Ovary (tissue), 9 donors: ENCODE measurements around the gene ZNF678. TPM values are rescaled to one million over a fixed set of nuclear protein-coding genes. Genes with fewer than 3 reads are reported as not detected.

Experiments
- DNase-seq, 5 donors: peaks; one replicate each; pipeline ENCODE4 v3.0.0-alpha.2; 2019 to 2020
- H3K27ac ChIP-seq, 2 donors: fragments of 200-600 bp; one replicate each; pipeline versions ENCODE4 v1.5.1 to v1.8.0; 2019 to 2022
- H3K27me3 ChIP-seq: fragments of 200-600 bp; one replicate; pipeline ENCODE4 v1.8.0; 2022
- H3K36me3 ChIP-seq: fragments of 200-600 bp; sonication (generic); one replicate; pipeline ENCODE4 v1.5.1; 2019
- H3K4me1 ChIP-seq: one replicate; pipeline ENCODE4 v1.8.1; 2013; ENCODE audit warnings: mild to moderate bottlenecking, moderate library complexity; ENCODE audit not compliant: insufficient read depth
- H3K4me3 ChIP-seq: fragments of 200-600 bp; sonication (generic); one replicate; pipeline ENCODE4 v1.5.1; 2017
- H3K9me3 ChIP-seq, 2 donors: fragments of 200-600 bp in 1 of 2; sonication (generic) in 1 of 2; one replicate each; pipeline versions ENCODE4 v1.5.1 to v1.8.1; 2013 to 2019; ENCODE audit warnings: mild to moderate bottlenecking in 1 of 2, moderate library complexity in 1 of 2
- EP300 ChIP-seq: sonication (generic); formaldehyde crosslinking; IDR thresholded peaks from one replicate; pipeline ENCODE4 v1.6.1; 2017; ENCODE audit warnings: antibody characterized with exemption
- POLR2A ChIP-seq: fragments of 450-650 bp; IDR thresholded peaks from one replicate; pipeline ENCODE4 v1.6.1; 2017; ENCODE audit warnings: antibody characterized with exemption, mild to moderate bottlenecking, moderate library complexity
- WGBS, 3 donors: extraction: QIAGEN DNeasy Blood & Tissue Kit in 1 of 3; methylation state at CpG; one replicate each; pipeline versions ENCODE4 v1.1.5 to v1.1.7; 2013 to 2017; 5-methylcytosine and 5-hydroxymethylcytosine counted together
- intact Hi-C, 4 donors: fragments of 100-400 bp; cut with DNase I; formaldehyde crosslinking; loops; one replicate each; pipeline versions ENCODE4 v1.11.0 to v1.15.1; 2022 to 2023
- polyA plus RNA-seq, 2 donors: library from polyadenylated mRNA; stranded (reverse); fragments of 200-250 nt in 1 of 2; fragments of 350-450 nt in 1 of 2; fragmentation: Illumina TruSeq in 1 of 2; extraction: RNeasy Lipid Tissue Mini Kit (QIAGEN cat#74804) in 1 of 2; gene quantifications; one replicate each; pipeline ENCODE4 v1.2.3, GENCODE V29; 2013 to 2014
- total RNA-seq, 7 donors: library from RNA; depleted of rRNA in 2 of 7; stranded (reverse); fragments of >200 nt in 2 of 7; fragmentation: NEBNext Ultra II Directional in 3 of 7; extraction: Animal tissue kit (Norgen Biotek cat#: 25700) in 3 of 7; gene quantifications; one replicate each; pipeline versions ENCODE4 v1.1.0 to v1.2.4, GENCODE V29; 2016 to 2023
- TF ChIP-seq, protein P1 (sequence below), 3 donors: fragments of 450-650 bp in 2 of 3; fragments of 200-600 bp in 1 of 3; IDR thresholded peaks; one replicate each; pipeline versions ENCODE4 v1.5.1 to v1.8.0; 2016 to 2022; ENCODE audit warnings: antibody characterized with exemption in 3 of 3, mild to moderate bottlenecking in 1 of 3
- donor health status: DM: no; HTN: no; CAD: no; lungs with moderate emphysema.
- donor health status: DM: no; HTN: no; CAD: no.
- donor health status: Bipolar disorder and iron deficiency.
- donor health status: DM: yes; HTN: yes; CAD: no.
- donor health status: DM: no; HTN: no; CAD: no.
- donor health status: DM: yes; HTN: yes; CAD: no.

The ZNF678 gene
- total and polyA plus RNA-seq, 9 donors: 2.5 to 12.0 (median 8.2) TPM

DNA sequence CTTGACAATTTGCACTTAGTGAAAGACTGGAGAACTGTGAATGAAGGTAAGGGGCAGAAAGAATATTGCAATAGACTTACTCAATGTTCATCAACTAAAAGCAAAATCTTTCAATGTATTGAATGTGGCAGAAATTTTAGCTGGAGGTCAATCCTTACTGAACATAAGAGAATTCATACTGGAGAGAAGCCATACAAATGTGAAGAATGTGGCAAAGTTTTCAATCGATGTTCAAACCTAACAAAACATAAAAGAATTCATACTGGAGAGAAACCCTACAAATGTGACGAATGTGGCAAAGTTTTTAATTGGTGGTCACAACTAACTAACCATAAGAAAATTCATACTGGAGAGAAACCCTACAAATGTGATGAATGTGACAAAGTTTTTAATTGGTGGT, 91.1 kb downstream of the ZNF678 start:
- Histone ChIP-seq H3K4me1 (no peaks in the 10 kb centered on the region), H3K27me3 (no peaks in the 10 kb centered on the region), H3K4me3 (no peak overlapping the region), H3K27ac (no peak overlapping the region), H3K9me3 (peaks cover 2 to 24% of the 10 kb centered on the region in 2 donors), H3K36me3 (no peaks in the 10 kb centered on the region)
- WGBS, 3 donors: 95 to 98% (median 98%) methylated on average over 2 of the region's 2 CpGs
- DNase-seq: no peak
- intact Hi-C loops: no loop called here
- TF ChIP-seq POLR2A: no peak
- no peak for TF ChIP-seq EP300
- TF ChIP-seq, protein P1, sequence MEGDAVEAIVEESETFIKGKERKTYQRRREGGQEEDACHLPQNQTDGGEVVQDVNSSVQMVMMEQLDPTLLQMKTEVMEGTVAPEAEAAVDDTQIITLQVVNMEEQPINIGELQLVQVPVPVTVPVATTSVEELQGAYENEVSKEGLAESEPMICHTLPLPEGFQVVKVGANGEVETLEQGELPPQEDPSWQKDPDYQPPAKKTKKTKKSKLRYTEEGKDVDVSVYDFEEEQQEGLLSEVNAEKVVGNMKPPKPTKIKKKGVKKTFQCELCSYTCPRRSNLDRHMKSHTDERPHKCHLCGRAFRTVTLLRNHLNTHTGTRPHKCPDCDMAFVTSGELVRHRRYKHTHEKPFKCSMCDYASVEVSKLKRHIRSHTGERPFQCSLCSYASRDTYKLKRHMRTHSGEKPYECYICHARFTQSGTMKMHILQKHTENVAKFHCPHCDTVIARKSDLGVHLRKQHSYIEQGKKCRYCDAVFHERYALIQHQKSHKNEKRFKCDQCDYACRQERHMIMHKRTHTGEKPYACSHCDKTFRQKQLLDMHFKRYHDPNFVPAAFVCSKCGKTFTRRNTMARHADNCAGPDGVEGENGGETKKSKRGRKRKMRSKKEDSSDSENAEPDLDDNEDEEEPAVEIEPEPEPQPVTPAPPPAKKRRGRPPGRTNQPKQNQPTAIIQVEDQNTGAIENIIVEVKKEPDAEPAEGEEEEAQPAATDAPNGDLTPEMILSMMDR (IDR thresholded peaks at IDR 0.05): no peak

DNA sequence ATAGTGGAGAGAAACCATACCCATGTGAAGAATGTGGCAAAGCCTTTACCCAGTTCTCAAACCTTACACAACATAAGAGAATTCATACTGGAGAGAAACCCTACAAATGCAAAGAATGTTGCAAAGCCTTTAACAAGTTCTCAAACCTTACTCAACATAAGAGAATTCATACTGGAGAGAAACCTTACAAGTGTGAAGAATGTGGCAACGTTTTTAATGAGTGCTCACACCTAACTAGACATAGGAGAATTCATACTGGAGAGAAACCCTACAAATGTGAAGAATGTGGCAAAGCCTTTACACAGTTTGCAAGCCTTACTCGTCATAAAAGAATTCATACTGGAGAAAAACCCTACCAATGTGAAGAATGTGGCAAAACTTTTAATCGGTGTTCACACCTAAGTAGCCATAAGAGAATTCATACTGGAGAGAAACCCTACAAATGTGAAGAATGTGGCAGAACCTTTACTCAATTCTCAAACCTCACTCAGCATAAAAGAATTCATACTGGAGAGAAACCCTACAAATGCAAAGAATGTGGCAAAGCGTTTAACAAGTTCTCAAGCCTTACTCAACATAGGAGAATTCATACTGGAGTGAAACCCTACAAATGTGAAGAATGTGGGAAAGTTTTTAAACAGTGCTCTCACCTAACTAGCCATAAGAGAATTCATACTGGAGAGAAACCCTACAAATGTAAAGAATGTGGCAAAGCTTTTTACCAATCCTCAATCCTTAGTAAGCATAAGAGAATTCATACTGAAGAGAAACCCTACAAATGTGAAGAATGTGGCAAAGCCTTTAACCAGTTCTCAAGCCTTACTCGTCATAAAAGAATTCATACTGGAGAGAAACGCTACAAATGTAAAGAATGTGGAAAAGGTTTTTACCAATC, 91.7 kb downstream of the ZNF678 start:
- intact Hi-C loops: no loop called here
- no peaks in the 10 kb centered on the region for H3K4me1 ChIP-seq
- 94 to 97% (median 95%) methylated on average over 6 of the region's 6 CpGs for WGBS, 3 donors
- H3K36me3 ChIP-seq: no peaks in the 10 kb centered on the region
- no peak overlapping the region for H3K4me3 ChIP-seq
- H3K27ac ChIP-seq: no peak overlapping the region
- H3K9me3 ChIP-seq: peaks cover 2 to 23% of the 10 kb centered on the region in 2 donors
- TF ChIP-seq, protein P1 (IDR thresholded peaks at IDR 0.05): no peak
- TF ChIP-seq EP300 (no peak), POLR2A (no peak)
- no peak for DNase-seq
- no peaks in the 10 kb centered on the region for H3K27me3 ChIP-seq

DNA sequence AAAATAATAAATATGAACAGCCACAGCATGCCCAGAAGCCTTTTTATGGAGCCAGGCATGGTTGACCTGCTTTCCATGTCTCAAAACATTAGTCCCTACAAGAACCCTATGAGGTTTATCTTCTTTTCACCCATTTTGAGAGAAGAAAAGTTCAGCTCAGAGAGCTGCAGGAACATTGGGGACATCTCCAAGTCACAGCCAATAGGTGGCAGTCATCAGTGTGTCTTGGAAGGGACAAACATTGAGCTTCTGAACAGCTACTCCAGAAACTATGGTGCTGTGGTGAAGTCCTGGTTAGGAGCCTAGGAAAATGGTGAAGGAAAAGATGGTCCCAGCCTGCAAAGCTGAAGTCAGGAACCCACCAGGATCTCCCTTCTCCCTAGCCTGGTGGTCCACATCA, 98.1 kb downstream of the ZNF678 start:
- H3K9me3 ChIP-seq: peaks cover 4 to 19% of the 10 kb centered on the region in 2 donors
- no peaks in the 10 kb centered on the region for H3K4me1 ChIP-seq
- TF ChIP-seq EP300: no peak
- TF ChIP-seq POLR2A: no peak
- TF ChIP-seq, protein P1 (IDR thresholded peaks at IDR 0.05): no peak
- no peak for DNase-seq
- no peak overlapping the region for H3K4me3 ChIP-seq
- no peak overlapping the region for H3K27ac ChIP-seq
- intact Hi-C loops: no loop called here
- no peaks in the 10 kb centered on the region for H3K36me3 ChIP-seq
- no peaks in the 10 kb centered on the region for H3K27me3 ChIP-seq

DNA sequence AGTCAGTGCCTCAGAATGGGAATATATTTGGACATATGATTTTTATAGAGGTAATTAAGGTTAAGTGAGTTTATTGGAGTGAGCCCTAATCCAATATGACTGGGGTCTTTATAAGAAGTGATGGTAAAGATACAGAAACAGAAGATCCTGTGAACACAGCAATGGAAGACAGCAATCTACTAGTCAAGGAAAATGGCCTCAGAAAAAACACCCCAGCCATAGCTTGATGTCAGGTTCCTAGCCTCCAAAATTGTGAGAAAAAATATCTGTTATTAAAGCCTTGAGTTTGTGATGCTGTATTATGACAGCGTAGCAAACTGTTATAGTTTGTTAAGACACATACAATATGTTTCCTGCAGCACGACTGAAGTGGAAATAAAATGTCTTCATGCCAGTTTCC, 99.6 kb downstream of the ZNF678 start:
- DNase-seq: no peak
- peaks cover 4 to 19% of the 10 kb centered on the region in 2 donors for H3K9me3 ChIP-seq
- WGBS, 3 donors: 95 to 97% (median 95%) methylated on average over 2 of the region's 2 CpGs
- no peak overlapping the region for H3K27ac ChIP-seq
- H3K4me1 ChIP-seq: no peaks in the 10 kb centered on the region
- no peaks in the 10 kb centered on the region for H3K27me3 ChIP-seq
- intact Hi-C loops: no loop called here
- no peaks in the 10 kb centered on the region for H3K36me3 ChIP-seq
- no peak for TF ChIP-seq EP300
- TF ChIP-seq, protein P1 (IDR thresholded peaks at IDR 0.05): no peak
- no peak for TF ChIP-seq POLR2A
- H3K4me3 ChIP-seq: no peak overlapping the region
